IMR-90 (cell line): ENCODE results near the gene FBXO15.

Source experiments
- FOS ChIP-seq: fragments of 150-350 bp; IDR thresholded peaks from 2 replicates; pipeline ENCODE4 v1.6.1; 2016; ENCODE audit warnings: low read depth, low read length
- MAZ ChIP-seq: IDR thresholded peaks from 2 replicates; pipeline ENCODE4 v1.6.1; 2012; ENCODE audit warnings: low read depth, mild to moderate bottlenecking, low read length, improper control_type of control experiment, moderate library complexity, borderline replicate concordance
- POLR2A ChIP-seq: IDR thresholded peaks from 2 replicates; pipeline ENCODE4 v1.6.1; 2012; ENCODE audit warnings: mild to moderate bottlenecking, low read depth, low read length
- RAD21 ChIP-seq: IDR thresholded peaks from 2 replicates; pipeline ENCODE4 v1.6.1; 2012; ENCODE audit warnings: low read length, improper control_type of control experiment
- RFX5 ChIP-seq: IDR thresholded peaks from 2 replicates; pipeline ENCODE4 v1.8.0; 2012; ENCODE audit warnings: low read depth, mild to moderate bottlenecking, low read length, moderate library complexity
- TF ChIP-seq, protein P1 (sequence below): conservative IDR thresholded peaks from 2 replicates; pipeline ENCODE4 v1.5.1; 2012; ENCODE audit warnings: mild to moderate bottlenecking, low read depth, low read length, improper control_type of control experiment

DNA sequence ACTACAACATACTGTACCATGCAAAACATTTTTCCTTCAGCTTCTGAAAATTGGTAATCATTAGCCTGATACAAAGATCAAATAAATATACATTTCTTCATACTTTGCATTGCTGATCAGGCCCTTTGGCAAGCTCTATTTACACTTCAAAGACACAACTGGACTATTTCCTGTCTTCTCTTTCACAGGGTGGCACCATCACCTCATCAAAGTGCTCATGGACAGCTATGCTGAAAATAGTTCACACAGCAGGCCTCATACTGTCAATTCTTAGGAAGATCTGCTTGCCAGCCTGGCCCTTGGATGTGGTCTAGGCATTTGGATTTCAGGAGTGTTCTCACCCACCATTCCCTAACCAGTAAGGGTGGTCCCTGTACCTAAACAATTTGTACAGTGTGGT is 33.9 kb downstream of the FBXO15 start:
- TF ChIP-seq, protein P1, sequence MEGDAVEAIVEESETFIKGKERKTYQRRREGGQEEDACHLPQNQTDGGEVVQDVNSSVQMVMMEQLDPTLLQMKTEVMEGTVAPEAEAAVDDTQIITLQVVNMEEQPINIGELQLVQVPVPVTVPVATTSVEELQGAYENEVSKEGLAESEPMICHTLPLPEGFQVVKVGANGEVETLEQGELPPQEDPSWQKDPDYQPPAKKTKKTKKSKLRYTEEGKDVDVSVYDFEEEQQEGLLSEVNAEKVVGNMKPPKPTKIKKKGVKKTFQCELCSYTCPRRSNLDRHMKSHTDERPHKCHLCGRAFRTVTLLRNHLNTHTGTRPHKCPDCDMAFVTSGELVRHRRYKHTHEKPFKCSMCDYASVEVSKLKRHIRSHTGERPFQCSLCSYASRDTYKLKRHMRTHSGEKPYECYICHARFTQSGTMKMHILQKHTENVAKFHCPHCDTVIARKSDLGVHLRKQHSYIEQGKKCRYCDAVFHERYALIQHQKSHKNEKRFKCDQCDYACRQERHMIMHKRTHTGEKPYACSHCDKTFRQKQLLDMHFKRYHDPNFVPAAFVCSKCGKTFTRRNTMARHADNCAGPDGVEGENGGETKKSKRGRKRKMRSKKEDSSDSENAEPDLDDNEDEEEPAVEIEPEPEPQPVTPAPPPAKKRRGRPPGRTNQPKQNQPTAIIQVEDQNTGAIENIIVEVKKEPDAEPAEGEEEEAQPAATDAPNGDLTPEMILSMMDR: no peak
- no peak for TF ChIP-seq RAD21
- no peak for TF ChIP-seq RFX5
- TF ChIP-seq MAZ: no peak
- no peak for TF ChIP-seq POLR2A
- no peak for TF ChIP-seq FOS
